ENCODE results near the gene SUGT1.

- TF ChIP-seq CTCF (IDR thresholded peaks at IDR 0.05; ENCODE audit: low read depth, low read length) (no peak), EZH2phosphoT487 (IDR thresholded peaks at IDR 0.05; ENCODE audit: low read depth) (no peak)
These were observed 70.5 kb downstream of the SUGT1 start for GRCh38 chr13:52723181-52723580.

All from OCI-LY3 (cell line).